HG03135 (cell line): Measurements from ENCODE around the gene CCDC97.

Source experiments
- ATAC-seq: cut with Tn5 transposase; IDR thresholded peaks from one replicate; pipeline ENCODE4 v1.9.1; 2021; ENCODE audit warnings: mild to moderate bottlenecking, moderate library complexity; ENCODE audit not compliant: unreplicated experiment

Gene CCDC97

DNA sequence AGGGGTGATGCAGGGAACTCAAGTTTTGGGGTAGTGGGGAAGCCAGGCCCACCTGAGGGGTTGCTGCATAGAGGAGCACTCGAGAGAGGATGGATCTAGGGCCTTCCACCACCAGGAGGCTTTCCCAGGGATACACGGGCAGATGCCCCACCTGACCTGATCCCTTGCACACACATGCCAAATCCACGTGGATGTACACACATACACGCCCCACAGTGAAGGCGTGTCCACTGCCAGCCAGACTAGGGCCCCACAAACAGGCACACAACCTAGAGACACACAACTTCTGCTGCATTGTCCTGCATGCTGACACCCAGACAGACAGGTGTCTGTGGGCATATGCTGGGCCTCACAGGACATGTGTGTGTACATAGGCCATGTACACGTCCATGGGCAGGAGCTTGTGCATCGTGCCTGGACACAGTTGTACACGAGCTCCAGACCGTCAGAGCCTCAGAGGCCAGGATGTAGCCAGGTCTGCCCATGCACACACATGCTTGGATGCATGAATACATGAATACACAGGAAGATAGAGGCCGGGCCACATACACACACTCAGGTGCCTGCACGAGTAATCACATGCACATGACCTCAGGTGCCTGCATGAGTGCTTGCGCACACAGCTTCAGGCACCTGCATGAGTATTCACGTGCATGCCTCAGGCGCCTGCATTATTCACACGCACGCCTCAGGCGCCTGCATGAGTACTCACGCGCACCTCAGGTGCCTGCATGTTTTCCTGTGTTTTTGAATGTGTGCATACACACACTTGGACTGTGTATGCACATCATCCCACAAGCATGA, 8.9 kb downstream of the CCDC97 start:
- no peak for ATAC-seq

DNA sequence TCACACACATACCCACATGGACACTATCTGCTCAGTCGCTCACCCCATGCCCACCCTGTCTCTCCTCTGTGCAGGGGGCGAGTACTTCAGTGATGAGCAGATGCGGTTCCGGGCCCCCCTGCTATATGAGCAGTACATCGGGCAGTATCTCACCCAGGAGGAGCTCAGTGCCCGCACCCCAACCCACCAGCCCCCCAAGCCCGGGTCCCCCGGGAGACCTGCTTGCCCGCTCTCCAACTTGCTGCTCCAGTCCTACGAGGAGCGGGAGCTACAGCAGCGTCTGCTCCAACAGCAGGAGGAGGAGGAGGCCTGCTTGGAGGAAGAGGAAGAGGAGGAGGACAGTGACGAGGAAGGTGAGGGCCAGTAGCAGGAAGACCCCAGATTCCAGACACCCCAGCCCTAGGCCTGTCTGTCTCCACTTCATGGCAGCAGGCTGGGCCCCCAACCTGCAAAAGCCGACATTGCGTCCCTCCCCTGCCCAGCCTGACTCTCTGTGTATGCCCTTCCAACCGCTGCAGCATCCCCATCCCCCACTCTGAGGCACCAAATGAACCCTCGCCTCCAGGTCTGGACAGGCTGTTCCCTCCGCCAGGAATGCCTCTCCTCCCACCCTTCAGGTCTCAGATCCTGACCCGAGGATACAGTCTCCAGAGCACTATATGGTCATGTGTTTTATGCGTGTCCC, 9.7 kb downstream of the CCDC97 start:
- ATAC-seq = no peak

DNA sequence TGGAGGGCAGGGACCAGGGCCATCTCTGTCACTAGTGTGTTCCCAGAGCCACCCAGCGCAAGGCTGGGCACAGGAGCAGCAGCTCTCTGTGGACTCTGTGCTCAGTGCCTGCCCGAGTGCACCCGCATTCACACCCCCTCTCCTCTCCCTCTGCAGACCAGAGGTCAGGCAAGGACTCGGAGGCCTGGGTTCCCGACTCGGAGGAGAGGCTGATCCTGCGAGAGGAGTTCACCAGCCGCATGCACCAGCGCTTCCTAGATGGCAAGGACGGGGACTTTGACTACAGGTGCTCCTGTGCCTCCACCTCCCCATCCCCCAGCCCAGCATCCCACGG, 10.2 kb downstream of the CCDC97 start:
- ATAC-seq = no peak

DNA sequence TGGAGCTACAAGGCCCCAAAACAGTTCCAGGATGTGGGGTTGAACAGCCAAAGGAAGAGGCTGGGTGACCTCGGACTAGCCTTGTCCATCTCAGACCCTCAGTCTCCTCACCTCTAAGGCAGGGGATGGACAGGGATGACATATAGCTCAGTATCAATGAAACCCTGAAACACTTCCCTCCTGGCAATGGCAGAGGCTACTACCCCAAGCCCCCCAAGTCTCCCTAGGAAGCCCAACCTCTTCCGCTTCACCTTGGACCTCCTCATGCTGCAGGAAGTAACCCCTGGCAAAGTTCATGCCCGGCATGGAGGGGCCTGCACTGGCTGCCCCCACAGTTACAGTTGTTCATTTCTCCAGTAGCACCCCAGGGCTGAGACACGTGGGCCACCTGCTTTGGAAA, 10.6 kb downstream of the CCDC97 start:
- no peak for ATAC-seq

DNA sequence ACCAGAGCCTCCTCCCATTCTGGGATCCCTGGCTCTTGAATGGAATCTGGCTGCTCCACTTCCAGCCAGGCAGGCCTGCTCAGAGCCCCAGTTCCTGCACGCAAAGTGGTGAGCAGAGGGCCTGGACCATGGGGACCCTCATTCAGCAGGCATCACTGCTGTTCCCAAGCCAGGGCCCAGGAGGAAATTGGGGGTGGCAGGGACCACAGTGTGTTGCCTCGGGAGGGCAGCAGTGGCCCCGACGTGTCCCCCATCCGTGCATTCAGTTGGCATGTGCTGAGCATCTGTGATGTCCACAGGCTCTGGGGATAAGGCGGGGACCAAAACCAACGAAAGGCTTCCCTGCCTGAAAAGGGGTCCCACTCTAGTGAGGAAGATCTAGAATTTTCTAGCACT, 11.2 kb downstream of the CCDC97 start:
- ATAC-seq = no peak

DNA sequence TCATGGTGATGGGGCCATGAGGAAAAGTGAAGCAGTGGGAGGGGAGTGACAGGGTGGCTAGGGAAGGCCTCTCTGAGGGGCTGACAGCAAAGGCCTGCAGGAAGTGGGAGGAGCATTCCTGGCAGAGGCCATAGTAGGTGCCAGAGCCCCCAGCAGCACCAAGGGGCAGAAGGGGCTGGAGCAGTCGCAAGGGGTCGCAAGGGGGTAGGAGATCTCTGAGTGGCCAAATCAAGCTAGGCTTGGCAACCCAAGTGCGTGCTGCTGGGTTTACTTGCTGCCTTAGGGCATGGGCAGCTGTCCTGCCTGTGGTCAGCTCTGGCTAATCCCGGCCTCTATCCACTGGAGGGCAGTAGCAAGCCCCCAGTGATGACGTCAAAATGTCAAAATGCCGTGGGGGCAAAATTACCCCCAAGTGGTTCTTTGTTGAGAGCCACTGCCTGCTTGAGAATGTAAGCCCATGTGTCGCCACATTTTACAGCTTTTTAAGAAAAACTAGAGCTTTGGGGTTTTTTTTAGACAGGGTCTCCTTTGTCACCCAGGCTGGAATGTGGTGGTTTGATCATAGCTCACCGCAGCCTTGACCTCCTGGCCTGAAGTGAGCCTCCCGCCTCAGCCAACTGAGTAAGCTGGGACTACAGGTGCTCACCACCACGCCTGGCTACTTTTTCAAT, 11.8 kb downstream of the CCDC97 start:
- ATAC-seq = no peak

DNA sequence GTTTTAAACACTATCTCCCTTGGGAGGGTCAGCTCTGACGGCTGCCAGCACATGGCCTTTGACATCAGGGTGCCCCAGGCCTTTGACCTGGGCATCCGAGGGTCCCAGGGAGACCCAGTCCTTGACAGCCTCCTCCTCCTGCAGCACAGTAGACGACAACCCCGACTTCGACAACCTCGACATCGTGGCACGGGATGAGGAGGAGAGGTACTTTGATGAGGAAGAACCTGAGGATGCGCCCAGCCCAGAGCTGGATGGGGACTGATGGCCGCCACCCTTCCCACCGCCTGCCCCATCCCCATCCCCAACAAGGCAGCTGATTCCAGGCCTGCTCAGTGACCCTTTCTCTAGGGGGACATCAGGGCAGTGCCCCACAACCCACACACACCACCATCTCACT, 12.5 kb downstream of the CCDC97 start:
- no peak for ATAC-seq

DNA sequence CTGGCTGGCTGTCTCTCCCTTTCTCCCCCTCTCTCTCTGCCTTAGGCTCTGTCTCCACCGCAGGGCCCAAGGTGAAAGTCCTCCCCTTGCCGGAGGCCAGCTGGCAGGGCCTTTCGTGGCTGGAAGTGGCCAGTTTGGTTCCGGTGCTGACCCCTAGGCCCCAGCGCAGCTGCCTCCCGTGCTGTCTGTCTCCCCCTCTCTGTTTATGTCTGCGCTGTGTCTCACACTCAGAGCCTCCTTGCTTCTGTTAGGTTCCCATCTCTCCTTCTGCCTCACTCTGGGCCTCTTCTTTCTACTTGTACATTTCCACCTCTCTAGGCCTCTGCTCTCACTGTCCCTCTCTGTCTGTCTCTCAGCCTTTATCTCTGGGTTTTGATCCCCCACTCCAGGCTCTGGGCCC, 13.1 kb downstream of the CCDC97 start:
- ATAC-seq = no peak

DNA sequence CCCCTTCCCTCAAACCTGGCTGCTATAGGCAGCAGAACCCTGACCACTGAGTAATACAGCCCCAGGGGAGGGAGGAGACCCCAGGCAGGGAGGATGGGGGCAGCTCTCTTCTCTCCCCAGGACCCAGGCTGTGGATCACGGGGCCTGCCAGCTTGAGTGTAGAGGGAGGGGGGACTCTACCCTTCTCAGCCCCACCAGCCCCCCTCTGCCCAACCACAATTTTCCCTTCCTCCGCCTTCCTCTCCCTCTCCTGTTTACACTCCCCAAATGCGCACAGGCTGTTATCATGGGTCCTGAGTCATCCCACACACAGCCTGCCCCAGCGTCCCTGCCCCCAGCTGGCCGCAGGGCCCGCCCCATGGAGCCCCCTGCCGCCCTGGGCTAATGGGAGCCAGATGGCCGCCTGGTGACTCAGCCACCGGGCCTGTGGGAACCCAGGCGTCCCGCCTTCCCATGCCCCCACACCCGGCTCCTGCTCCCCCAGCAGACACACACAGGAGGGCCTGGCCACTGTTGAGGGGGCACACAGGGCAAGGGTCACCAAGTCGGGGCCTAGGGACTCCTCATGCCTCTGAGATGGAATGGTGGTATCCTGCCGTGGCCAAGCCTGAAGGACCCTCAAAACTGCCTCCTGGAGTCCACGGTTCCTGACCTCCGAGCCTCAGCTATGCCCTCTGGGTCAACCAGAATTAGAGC, 13.6 kb downstream of the CCDC97 start:
- ATAC-seq = no peak

DNA sequence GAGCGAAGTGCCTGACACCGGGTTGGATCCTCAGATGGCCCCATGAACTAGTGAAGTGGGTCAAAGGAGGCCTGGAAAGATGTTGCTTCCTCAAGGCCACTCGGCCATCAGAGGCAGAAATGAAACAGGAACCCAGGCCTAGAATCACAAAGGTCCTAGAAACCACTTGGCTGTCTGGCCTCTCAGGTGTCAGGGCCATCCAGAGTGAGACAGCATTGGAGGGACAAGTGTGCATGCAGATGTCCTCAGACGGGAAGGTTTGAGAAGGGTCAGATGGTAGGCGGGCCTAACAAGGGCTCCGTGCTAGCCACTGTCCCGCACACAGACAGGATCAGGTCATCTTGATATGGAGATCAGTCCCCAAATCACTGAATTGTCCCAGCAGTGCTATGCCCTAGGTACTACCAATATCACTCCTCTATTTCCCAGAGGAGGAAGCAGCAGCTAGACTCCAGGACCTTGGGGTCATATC, 14.3 kb downstream of the CCDC97 start:
- no peak for ATAC-seq

DNA sequence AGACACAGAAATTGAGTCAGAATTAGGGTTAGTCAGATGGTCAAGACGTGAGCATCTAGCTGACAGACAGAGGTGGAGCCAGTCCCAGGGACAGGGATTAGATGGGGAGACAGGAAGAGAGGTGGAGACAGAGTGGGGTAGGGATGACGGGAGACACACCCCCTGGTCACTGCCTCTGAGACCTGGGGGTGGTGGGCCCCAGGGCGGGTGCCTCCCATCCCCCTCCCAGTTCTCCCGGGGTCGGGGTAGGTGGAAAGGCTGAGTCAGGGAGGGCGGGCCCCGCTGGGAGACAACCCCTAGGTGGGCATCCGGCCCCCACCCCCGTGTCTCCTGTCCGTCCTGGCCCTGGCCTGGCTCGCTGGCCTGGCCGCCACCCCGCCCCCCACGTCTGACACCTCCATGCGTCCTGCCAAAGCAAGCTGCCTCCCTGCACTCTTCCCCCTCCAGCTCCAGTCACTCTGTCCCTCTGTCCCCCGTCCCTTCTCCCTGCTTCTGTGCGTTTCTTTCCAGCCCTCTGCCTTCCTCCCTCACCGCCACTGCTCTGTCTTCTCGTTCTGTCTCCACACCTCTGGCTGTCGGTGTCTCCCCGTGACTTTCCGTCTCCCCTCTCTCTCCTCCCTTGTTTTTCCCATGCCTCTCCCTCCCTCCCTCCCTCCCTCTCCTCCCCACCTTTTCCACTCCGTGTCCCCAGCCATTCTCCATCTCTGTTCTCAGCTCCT, 15.1 kb downstream of the CCDC97 start:
- ATAC-seq = no peak

DNA sequence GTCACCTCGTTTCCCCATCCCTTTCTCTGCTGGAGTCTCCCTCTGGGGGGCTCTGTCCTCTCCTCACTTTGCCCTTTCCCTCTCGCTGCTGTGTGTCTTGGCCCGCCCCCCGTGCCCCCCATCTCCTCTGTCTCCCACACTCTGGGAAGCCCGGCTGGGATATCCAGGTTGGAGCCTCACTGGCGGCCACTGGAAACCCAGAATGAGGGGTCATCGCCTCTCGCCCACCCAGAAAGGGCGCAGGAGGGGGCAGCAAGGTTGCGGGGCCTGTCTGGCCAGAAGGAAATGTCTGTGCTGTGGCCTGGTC, 15.6 kb downstream of the CCDC97 start:
- no peak for ATAC-seq

DNA sequence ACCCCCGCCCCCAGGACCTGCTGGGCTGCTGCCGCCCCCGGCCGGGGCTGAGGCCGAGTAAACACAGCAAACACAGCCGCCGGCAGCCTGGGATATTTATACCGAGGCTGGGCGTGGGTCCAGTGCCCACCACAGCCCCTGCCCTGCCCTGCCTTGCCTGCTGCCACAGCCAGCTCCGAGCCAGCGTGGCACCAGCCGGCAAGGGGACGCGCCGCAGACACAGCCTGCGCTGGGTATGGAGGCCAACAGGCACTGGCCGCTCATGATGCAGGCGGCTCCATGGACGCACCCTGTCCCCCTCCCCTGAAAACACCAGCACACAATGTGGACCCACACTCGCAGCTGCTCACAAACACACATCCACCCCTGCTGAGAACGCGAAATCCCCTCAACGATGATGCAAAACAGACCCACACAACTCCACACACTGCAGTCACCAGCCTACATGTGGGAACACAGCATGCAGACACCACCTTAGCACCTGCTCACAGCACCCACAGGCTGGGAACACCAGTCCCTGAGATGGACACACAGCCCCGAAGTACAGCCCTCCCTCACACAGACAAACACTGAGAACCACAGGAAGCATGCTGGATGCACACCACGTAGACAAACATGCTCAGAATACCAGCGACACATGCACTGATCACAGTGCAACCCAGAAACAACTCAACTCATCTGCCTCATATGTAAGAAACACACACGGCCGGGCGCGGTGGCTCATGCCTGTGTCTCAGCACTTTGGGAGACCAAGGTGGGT, 16.2 kb downstream of the CCDC97 start:
- no peak for ATAC-seq

DNA sequence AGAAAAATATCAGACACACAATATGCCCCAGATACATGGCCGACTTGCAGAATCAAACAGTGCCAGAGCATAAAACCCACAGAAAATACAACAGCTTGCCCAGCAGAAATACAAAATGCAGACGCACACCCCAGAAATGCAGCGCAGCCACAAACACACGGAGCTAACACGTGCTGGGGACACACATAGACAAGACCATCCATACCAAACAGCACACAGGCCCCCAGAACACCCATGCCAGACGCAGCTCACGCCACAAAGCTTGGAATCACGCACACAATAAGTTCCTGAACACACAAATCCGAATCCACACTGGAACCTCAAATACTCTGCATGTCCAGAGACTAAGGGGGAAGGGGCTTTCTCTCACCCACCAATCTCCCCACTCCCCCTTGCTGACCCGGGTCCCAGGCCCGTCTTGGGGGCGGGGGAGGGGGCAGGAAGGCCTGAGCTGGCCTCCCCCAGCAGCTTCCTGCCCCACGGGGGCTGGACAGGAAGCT, 17.2 kb downstream of the CCDC97 start:
- ATAC-seq = no peak

DNA sequence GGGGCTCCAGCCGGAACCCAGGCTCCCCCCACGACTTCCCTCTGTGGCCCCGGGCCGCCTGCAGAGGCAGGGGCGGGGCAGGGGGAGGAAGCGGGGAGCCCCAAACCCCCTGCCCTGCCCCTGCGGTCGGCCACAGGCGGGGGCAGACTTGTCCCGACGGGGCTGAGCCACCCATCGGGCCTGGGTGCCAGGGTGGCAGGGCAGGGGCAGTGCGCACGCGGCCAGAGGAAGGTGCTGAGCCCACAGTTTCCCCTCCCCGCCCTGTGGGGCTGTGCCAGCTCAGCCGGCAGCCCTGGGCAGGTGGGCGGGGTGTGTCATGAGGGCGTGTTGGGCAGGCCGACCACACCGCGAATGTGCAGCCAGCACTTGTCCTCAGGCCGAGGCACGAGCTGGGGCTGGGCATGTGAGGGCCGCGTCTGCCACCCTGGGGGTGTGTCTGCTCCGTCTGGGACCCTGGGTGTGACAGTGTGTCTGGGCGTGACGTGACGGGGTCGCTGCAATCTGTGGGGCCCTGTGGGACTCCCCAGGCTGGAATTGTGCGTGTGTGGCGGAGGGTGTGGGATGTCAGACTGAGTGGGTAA, 17.7 kb downstream of the CCDC97 start:
- ATAC-seq = peak; percentile 48

DNA sequence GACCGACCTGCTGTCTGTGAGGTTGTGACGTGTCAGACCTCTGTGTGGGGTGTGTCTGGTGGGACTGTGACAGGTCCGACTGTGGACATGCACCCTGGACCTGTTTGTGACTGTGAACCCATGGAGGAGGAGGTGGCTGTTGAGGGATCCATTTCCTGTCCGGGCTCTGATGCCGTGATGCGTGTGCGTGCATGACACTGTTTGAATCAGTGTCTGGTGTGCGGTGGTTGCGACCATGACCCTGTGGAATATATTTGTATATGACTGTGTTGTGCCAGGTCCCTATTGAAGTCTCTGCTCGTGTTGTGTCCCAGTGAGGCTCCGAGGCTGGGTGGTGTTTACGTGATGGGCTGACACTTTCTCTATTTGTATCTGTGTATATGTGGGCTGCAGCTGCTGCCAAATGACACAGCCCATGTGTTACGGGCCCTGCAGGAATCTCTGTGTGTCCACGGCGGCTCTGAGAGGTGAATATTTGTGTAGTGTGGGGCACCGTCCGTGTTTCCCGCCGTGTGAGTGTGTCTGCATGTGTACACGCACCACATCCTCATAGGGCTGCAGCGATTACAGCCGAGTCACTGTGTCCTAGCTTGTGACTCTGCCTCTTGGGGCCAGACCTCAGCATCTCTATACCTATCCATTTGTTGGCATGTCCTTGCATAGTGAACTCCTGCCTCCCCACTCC, 18.3 kb downstream of the CCDC97 start:
- ATAC-seq = peak; percentile 18

DNA sequence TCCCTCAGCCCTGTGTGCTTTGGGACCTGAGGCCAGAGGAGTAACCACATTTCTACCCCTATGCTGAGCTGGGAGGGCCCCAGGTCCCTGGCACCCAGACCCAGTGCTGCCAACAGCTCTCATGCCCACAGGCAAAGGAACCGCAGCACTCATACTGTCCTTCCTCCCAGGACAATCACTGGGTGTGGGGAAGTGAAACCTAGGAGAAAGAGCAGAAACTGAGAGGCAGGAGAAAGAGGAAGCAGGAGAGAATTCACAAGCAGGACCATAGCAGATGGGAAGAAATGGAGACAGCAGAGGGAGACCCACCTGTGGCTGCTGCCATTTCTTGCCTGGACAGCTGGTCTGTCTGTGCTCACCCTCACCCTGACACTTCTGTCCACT, 18.9 kb downstream of the CCDC97 start:
- no peak for ATAC-seq

DNA sequence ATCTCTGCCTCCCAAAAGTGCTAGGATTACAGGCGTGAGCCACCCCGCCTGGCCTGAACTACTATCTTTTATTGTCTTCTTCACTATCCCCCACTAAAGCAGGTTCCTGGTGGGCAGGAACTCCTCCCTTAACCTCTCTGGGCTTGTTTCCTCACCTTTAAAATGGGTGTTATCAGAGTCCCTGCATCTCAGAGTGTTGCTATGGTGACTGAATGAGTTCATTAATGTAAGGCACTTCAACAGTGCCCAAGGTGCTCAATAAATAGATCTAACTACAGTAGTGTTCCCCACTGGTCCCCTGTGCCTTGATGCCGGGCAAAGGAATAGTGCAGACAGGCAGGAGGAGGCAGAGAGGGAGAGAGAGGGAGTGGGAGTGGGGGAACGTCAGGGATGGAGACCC, 20.5 kb downstream of the CCDC97 start:
- ATAC-seq = no peak
